HG03469 (cell line): ENCODE data around the gene ADGRF3.
"Not testable (repeated sequence)": the region's sequence is repeated elsewhere in the genome, so short reads cannot be mapped to it uniquely, and the experiment has no call there.

Source experiments
- ATAC-seq: cut with Tn5 transposase; IDR thresholded peaks from one replicate; pipeline ENCODE4 v1.9.1; 2021; ENCODE audit warnings: mild to moderate bottlenecking, moderate library complexity, moderate number of reproducible peaks; ENCODE audit not compliant: unreplicated experiment

Gene ADGRF3

DNA sequence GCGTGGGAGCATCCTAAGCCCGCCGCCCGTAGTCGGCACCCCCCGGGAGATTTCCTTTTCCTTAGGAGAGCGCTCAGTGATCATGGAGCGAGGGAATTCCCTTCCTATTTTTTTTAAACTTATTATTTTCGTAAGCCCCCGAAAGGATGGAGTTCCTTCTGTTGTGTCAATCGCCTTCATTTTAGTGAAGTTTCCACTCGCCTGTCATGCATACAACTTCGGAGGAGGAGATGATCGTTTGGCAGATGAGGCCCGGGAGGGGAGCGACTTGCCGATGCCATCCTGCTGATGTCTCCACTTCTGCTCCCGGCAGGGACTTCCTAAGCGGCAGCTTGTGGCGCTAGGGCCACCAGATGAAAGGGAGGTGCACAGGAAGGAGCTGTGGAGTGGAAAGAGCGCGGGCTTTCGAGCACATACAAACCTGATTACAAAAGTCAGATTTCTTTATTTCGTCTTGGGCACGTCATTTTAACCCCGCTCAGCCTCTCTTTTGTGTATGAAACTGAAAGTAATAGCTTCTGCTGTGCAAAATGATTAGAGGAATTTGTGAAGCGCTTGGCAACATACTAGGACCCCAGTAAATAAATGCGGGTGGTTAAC lies at the start of gene ADGRF3:
Gene ADGRF3, minus strand, starts transcription at position 336 of the 600 bp plus-strand sequence. CDS start 555 bp downstream, outside the sequence.
- ATAC-seq, result no peak

DNA sequence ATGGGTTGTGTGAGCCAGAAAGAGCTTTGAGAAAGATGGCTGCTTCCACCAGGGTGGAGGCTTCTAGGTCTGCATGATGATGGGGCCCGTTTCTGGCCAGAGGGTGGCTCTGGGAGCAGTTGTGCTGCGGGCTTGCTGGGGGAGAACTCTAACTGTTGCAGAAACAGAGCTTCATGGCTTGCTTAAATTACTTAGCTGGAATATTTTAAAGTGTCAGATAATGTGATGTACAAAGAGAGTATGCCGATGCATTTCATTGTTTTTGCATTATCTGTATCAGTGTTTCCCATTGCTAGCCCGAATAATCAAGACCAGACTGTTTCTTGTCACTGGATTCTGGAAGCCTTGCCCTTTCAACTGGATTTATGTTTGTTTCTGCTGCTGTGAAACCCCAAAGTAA lies 48.8 kb upstream of the ADGRF3 start:
- ATAC-seq, result no peak

GRCh38 chr2:26394694-26395093 lies 48.1 kb upstream of the ADGRF3 start:
- ATAC-seq, result no peak

DNA sequence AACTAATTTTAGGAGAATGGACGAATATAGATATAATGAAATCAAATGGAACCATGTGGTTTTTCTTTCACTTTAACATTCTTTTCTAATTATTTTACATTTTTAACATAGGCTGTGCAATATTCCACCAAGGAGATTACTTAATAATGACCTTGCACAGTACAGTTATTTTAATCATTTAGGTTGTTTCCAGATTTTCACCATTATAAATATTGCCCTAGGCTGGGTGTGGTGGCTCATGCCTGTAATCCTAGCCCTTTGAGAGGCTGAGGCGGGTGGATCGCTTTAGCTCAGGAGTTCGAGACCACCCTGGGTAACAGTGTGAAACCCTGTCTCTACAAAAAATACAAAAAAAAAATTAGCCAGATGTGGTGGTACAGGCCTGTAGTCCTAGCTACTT lies 40.6 kb upstream of the ADGRF3 start:
- ATAC-seq, result no peak

DNA sequence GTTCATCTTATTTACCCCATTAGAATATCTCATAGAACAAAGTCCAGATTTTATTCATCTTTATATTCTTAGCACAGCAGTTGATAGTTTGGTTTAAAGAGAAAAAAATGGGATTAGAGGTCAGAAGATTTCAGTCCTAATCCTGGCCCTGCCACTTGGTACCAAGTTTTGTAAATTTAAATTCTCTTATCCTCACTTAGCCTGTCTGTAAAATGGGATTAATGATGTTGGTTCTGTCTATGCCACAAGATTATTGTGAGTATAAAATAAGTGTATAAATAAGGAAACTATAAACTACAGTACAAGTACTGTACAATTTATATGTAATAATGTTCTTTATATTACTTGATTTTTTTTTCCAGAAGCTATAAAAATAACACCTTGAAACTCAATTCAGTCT lies 38.0 kb upstream of the ADGRF3 start:
- ATAC-seq, result no peak

DNA sequence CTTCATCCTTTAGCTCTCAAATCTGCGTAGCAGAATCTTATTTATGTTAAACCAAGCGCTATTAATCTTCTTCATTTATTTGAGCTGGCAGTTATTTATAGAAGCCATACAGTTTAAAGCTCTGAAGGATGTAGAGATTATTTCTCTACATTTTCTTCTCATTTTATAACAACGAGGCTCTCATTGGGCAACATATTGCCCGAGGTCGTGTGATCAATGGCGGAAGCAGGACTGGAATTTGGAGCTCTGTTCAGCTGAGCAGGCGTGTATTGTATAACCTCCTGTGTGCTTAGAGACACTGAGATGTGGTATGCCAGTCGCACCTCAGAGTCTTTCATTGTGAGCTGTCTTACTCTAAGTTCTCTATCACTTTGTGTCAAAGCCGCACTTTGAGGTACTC lies 37.6 kb upstream of the ADGRF3 start:
- no peak for ATAC-seq

DNA sequence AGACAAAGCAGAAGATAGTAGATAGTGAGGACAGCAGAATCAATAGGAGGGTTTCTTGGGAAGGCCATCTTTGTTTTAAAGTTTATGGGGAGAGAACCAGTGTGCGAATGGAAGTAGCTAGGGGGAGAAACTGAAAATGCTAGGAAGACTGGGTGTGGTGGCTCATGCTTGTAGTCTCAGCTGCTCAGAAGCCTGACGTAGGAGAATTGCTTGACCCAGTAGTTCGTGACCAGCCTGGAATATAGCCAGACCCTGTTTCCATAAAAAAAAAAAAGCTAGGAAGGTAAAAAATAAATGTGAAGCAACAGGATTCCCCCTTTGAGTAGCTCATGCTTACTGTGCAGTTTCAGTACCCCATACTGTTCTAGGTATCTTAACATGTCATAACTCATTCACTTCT lies 36.0 kb upstream of the ADGRF3 start:
- ATAC-seq, result no peak

- no peak for ATAC-seq
Observed at GRCh38 chr2:26380281-26380680, 33.7 kb upstream of the ADGRF3 start.

DNA sequence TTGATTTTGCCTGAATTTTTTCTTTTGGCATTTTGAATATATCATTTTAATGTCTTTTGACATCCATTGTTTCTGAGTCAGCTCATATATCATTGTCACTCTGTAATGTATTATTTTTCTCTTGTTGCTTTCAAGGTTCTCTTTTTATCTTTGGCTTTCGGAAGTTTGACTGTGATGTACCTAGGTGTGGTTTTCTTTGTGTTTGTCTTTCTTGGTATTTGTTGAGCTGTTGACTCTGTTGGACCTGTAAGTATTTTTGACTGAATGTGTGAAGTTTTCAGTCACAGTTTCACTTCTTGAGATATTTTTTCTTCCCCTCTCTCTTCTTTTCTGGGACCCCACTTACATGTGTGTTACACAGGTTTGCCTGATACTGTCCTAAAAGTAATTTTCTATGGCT lies 30.2 kb upstream of the ADGRF3 start:
- no peak for ATAC-seq

GRCh38 chr2:26370909-26371308 lies 24.3 kb upstream of the ADGRF3 start:
- not testable (repeated sequence) for ATAC-seq

DNA sequence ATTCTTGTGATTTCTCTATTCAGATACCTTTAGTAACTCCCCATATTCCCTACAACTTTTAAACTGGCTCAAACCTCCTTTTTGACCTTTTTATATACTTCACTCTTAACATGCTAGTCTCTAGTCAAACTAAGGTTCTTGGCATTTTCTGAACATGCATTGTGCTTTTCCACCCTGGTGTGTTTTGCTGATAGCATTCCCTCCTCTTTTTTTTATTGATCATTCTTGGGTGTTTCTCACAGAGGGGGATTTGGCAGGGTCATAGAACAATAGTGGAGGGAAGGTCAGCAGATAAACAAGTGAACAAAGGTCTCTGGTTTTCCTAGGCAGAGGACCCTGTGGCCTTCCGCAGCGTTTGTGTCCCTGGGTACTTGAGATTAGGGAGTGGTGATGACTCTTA lies 23.1 kb upstream of the ADGRF3 start:
- ATAC-seq, result not testable (repeated sequence)

DNA sequence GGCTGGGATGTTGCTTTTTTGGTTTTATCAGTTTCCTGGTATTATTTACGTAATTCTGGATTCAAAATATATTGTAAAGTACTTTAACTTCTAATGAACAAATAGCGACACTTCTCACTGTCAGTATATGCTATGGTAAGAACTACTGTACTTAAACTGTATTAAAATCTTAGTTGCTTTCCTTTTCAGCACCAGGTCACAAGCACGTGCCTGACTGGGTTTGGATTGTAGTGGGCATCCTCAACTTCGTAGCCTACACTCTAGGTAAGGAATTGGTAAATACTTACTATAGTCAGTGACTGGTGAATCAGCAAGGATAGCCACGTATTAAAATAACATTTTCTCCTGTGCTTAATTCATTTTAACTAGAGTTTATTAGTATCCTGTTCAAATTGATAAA lies 20.4 kb upstream of the ADGRF3 start:
- ATAC-seq, result no peak

DNA sequence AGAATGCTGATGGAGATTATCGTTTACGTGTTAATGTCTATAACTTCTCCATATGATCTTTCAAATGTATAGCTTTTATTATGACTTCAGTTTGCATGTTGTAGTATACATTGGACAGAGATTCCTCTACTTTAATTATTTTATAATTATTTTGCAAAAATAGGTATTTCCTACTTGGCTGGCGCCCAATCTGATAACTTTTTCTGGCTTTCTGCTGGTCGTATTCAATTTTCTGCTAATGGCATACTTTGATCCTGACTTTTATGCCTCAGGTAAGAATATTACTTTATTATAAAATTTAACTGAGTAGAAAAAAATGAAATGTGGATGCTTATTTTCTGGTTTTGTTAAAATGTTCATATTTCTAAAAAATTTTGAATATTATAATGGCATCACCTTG lies 18.1 kb upstream of the ADGRF3 start:
- ATAC-seq, result no peak

GRCh38 chr2:26363958-26364357 lies 17.4 kb upstream of the ADGRF3 start:
- no peak for ATAC-seq

- ATAC-seq, result no peak
Observed at GRCh38 chr2:26363323-26363722, 16.7 kb upstream of the ADGRF3 start.

DNA sequence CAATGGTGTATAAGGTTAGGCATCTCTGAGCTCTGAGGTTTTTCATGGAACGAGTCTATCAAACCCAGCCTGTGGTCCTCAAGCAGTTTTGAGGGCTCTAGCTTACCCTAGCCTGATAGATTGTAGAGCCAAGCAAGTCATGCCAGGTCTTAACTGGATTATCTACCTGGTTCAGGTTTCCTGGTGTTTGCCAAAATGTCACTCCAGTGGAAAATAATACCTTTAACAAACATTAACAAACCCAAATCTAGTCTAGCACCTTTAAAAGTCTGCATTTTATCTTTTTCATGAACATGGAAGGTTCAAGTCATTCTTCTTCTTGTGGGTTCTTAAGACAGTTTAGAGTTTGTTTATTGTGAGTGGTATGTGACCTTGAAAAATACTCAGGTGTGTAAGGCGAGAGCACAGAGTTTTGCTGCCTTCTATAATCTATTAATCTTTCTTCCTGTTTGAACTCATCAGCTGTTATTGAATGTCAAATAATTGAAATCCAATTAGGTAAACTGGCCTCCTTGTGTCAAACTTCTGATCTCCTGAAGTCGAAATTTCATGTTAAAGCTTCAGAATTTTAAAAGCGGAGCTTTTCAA lies 13.4 kb upstream of the ADGRF3 start:
- ATAC-seq, result no peak

DNA sequence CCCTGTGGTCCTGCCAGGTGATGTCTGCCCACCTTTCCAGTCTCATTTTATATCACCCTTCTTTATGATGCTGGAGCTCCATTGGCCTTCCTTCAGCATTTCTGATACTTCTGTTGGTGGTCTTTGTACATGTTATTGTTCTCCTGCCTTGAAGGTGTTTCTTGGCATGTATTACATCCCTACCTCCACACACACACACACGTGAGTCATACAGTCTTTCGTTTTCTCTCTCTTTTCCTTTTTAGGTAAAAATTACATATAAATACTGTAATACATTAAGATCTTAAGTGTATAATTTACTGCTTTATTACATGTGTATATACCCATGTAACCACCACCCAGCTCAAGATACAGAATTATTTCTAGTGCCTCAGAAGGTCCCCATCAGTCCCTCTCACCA lies 10.2 kb upstream of the ADGRF3 start:
- ATAC-seq, result no peak

GRCh38 chr2:26356111-26356510 lies 9.5 kb upstream of the ADGRF3 start:
- no peak for ATAC-seq

DNA sequence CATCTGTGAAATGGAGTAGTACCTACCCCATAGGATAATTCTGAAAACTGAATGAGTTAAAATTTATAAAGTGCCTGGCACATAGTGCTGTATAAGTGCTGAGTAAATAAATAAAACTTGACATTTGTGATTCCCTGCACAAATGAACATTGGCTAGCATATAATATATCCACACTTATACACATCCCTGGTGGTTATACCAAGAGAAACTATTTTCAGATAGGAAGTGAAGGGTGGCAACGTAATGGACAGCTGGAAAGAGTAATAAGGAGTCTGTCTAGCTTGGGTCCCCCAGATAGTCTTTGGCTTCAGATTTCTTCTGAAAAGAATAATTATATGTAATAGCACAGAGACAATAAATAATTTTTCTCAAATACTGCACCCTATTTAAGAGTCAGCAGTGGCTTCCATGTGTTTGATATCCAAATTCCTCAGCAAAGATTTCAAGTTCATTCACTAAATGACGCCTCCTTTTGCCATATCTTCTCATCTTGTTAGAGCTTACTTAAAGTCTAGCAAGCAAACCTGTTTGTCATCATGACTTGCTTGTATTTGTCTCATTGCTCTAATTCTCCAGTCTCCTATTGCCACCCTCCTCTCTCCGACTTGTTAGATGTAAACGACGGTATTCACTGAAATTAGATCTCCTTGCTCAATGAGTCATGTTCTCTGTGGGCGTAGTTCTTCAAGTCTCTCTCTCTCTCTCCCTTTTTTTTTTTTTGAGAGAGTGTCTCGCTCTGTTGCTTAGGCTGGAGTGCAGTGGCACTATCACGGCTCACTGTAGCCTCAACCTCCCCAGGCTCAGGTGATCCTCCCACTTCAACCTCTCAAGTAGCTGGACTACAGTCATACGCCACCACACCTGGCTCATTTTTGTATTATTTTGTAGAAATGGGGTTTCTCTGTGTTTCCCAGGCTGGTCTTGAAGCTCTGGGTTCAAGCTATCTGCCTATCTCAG lies 8.7 kb upstream of the ADGRF3 start:
- ATAC-seq, result no peak

DNA sequence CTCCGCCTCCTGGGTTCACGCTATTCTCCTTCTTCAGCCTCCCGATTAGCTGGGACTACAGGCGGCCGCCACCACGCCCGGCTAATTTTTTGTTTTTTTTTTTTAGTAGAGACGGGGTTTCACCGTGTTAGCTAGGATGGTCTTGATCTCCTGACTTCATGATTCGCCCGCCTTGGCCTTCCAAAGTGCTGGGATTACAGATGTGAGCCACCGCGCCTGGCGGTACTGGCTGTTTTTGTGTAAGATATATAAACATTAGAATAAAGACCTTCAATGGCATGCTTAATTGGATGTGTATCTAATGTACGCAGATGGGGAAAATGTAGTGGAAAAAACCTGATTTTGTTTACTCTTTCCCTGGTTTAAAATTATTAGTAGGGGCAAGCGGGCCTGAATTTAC lies 7.9 kb upstream of the ADGRF3 start:
- not testable (repeated sequence) for ATAC-seq

GRCh38 chr2:26352892-26353291 lies 6.3 kb upstream of the ADGRF3 start:
- no peak for ATAC-seq
